Adipocyte (in vitro differentiated cells): ENCODE data around the gene UVRAG.

Experiments used
- DNase-seq: peaks from one replicate; pipeline ENCODE4 v3.0.0-alpha.2; 2015; ENCODE audit warnings: low read depth
- H3K27me3 ChIP-seq: replicated peaks from 2 replicates; pipeline ENCODE4 v1.7.0; 2013; ENCODE audit warnings: mild to moderate bottlenecking, low read length, moderate library complexity; ENCODE audit not compliant: control insufficient read depth, insufficient read depth
- H3K36me3 ChIP-seq: 2 replicates; pipeline ENCODE4 v1.7.0; 2013; ENCODE audit warnings: low read length, mild to moderate bottlenecking, moderate library complexity; ENCODE audit not compliant: control insufficient read depth, insufficient read depth, severe bottlenecking
- H3K4me1 ChIP-seq: 2 replicates; pipeline ENCODE4 v1.7.0; 2013; ENCODE audit warnings: mild to moderate bottlenecking, low read length, moderate library complexity; ENCODE audit not compliant: control insufficient read depth, insufficient read depth
- H3K4me3 ChIP-seq: 2 replicates; pipeline ENCODE4 v1.7.0; 2013; ENCODE audit warnings: mild to moderate bottlenecking, low read length, moderate library complexity
- H3K9ac ChIP-seq: 2 replicates; pipeline ENCODE4 v1.7.0; 2013; ENCODE audit warnings: mild to moderate bottlenecking, low read length, moderate library complexity
- H3K9me3 ChIP-seq: 2 replicates; pipeline ENCODE4 v1.7.0; 2013; ENCODE audit warnings: mild to moderate bottlenecking, low read length, moderate library complexity; ENCODE audit not compliant: control insufficient read depth

Gene UVRAG

GRCh38 chr11:76143274-76143673 is 328.3 kb downstream of the UVRAG start:
- no peaks in the 10 kb centered on the region for H3K27me3 ChIP-seq
- H3K9ac ChIP-seq, result no peak overlapping the region
- H3K9me3 ChIP-seq, result no peaks in the 10 kb centered on the region
- H3K36me3 ChIP-seq, result peaks cover 27% of the 10 kb centered on the region
- H3K4me3 ChIP-seq, result no peak overlapping the region
- H3K4me1 ChIP-seq, result peaks cover 5% of the 10 kb centered on the region
- DNase-seq, result no peak

DNA sequence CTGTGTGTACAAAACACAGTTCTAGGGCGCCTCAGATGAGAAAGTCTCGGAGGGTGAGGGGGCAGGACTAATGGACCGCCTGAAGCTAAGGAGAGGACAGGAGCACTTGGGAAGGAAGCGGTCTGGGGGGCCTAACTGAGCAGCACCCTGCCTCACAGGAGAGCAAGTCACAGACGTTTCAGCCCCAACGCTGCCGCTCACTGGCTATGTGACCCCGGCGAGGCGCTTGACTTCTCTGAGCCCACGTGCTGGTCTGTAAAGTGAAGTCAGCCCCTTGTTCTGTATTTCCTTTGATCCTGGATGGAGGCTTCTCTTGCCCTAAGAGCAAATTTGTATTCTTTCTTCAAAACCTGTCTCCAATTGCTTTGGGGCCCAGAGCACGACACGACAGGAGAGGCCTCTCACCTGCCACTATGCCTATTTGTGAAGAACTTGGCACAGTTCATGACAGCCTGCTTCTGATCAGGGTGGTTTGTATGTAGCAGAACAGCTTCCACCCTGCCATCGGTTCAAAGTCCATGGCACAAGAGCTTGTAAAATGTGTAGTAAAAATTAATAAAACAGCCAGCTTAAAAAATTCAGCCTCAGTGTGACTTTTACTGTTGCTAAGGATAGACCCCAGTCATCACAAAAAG is 332.2 kb downstream of the UVRAG start:
- no peak overlapping the region for H3K4me3 ChIP-seq
- no peak overlapping the region for H3K9ac ChIP-seq
- peaks cover 4% of the 10 kb centered on the region for H3K4me1 ChIP-seq
- H3K27me3 ChIP-seq, result no peaks in the 10 kb centered on the region
- peaks cover 10% of the 10 kb centered on the region for H3K36me3 ChIP-seq
- no peak for DNase-seq
- H3K9me3 ChIP-seq, result no peaks in the 10 kb centered on the region

DNA sequence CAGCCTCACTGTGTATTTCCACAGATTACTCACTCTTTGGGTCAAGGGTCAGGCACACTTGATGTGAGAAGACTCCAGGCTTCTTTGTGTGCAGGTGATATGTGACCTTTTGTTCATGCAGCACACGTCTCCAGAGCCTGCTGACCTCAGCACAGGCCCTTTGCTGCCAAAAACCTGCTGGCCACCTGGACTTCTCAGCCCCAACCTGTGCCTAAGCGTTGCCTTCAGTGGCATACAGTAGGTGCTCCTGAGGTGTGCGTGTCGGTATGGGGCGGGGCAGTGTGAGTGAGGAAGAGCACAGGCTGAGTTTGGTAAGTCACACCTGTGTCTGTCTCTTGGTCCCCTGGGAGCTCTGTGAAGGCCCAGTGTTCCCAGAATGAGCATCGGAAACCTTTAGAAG is 333.2 kb downstream of the UVRAG start:
- Histone ChIP-seq H3K4me1 (peaks cover 14% of the 10 kb centered on the region), H3K36me3 (peaks cover 1% of the 10 kb centered on the region), H3K4me3 (no peak overlapping the region), H3K9ac (no peak overlapping the region), H3K27me3 (no peaks in the 10 kb centered on the region), H3K9me3 (no peaks in the 10 kb centered on the region)
- DNase-seq, result no peak

DNA sequence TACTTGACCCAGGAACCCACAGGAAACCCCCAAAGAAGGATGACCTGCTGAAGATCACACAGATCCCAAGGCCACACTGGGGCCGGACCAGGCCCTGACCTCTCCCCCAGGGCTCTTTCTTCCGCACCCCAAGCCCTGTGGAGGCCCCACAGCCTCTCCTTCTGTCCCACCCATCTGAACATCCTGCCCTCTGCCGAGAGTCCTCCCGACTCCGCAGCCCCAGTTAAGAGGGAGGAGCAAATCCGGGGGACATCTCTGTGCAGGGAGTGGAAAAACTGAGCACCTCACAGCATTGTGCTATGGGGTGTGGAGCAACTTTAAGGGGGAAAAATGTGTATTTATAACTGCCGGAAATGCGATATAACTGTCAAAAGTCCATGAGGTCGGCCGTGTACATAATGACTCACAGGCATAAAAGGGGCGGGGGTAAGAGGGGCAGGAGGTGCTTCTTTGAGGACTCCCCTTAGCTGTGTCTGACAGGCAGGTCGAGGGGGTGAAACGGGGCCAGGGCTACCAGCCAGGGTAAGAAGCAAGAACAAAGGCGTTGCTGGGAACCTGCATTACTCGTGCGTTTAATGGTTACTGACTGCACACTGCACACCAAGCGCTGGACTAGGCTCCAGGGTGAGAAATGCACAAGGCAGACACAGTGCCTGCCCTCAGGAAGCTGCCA is 334.1 kb downstream of the UVRAG start:
- no peak for DNase-seq
- Histone ChIP-seq H3K4me3 (no peak overlapping the region), H3K27me3 (no peaks in the 10 kb centered on the region), H3K9me3 (no peaks in the 10 kb centered on the region), H3K4me1 (peaks cover 22% of the 10 kb centered on the region), H3K36me3 (no peaks in the 10 kb centered on the region), H3K9ac (no peak overlapping the region)

DNA sequence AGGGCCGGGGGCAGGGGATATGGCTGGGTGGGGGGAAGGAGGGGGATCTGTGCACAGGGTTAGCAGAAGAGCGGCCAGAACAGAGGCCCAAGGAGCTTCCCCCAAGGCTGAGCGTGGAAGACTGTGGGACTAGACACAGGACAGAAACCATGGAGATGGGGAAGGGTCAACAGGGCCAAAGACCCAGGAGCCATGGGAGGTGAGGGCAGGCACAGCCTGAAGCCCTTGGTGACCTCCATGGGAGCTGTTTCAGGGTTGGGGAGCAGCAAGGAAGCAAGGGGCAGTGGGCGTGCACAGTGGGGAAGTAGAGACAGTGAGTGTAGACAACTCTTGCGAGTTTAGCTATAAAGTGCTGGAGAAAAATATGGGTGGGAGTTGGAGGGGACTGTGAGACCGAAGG is 334.7 kb downstream of the UVRAG start:
- Histone ChIP-seq H3K9ac (no peak overlapping the region), H3K36me3 (no peaks in the 10 kb centered on the region), H3K4me1 (peaks cover 26% of the 10 kb centered on the region), H3K4me3 (no peak overlapping the region), H3K9me3 (no peaks in the 10 kb centered on the region), H3K27me3 (no peaks in the 10 kb centered on the region)
- no peak for DNase-seq

- Histone ChIP-seq H3K36me3 (no peaks in the 10 kb centered on the region), H3K4me1 (peaks cover 26% of the 10 kb centered on the region), H3K4me3 (no peak overlapping the region), H3K9ac (no peak overlapping the region), H3K9me3 (no peaks in the 10 kb centered on the region), H3K27me3 (no peaks in the 10 kb centered on the region)
- DNase-seq, result no peak
These were observed 335.1 kb downstream of the UVRAG start for GRCh38 chr11:76150141-76150540.

DNA sequence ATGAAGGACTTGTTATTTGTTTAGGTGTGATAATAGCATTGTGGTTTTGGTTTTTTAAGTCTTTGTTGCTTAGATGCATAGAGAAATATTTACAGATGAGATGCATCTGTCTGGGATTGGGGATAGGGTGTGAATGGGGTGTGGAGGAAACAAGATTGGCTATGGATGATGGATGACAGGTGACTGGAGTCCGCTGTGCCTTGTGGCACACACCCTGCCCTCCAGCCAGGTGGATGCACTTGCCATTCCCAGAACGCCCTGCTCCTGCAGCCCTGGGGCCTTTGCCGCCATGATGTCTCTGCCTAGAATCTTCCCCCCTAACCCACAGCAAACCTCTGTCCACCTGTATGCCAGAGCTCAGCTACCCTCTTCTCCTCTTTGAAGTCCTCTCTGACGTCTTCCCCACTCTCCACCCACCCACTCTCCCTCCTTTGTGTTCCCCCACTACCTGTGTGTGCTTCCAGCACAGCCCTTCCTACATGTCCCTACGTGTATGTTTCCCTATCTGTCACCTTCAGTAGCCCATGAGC is 336.6 kb downstream of the UVRAG start:
- Histone ChIP-seq H3K9me3 (no peaks in the 10 kb centered on the region), H3K36me3 (no peaks in the 10 kb centered on the region), H3K4me1 (peaks cover 26% of the 10 kb centered on the region), H3K27me3 (no peaks in the 10 kb centered on the region), H3K4me3 (peak overlapping the region; percentile 72), H3K9ac (peak overlapping the region; percentile 81)
- no peak for DNase-seq

GRCh38 chr11:76152086-76152681 is 337.2 kb downstream of the UVRAG start:
- peak overlapping the region; percentile 72 for H3K4me3 ChIP-seq
- DNase-seq, result peak; percentile 21
- H3K27me3 ChIP-seq, result no peaks in the 10 kb centered on the region

GRCh38 chr11:76152741-76153570 is 337.9 kb downstream of the UVRAG start:
- peak overlapping the region; percentile 72 for H3K4me3 ChIP-seq
- no peaks in the 10 kb centered on the region for H3K36me3 ChIP-seq
- peaks cover 5% of the 10 kb centered on the region for H3K27me3 ChIP-seq
- DNase-seq, result no peak
- H3K9me3 ChIP-seq, result no peaks in the 10 kb centered on the region
- H3K9ac ChIP-seq, result peak overlapping the region; percentile 81
- peaks cover 26% of the 10 kb centered on the region for H3K4me1 ChIP-seq

More at GRCh38 chr11:76152086-76152681, 337.2 kb downstream of the UVRAG start:
- H3K9ac ChIP-seq, result peak overlapping the region; percentile 81
- H3K4me1 ChIP-seq, result peaks cover 26% of the 10 kb centered on the region
- H3K36me3 ChIP-seq, result no peaks in the 10 kb centered on the region
- no peaks in the 10 kb centered on the region for H3K9me3 ChIP-seq

GRCh38 chr11:76153571-76153923 is 338.5 kb downstream of the UVRAG start:
- H3K27me3 ChIP-seq, result peaks cover 5% of the 10 kb centered on the region
- peak; percentile 54 for DNase-seq

More at GRCh38 chr11:76153571-76153923, 338.5 kb downstream of the UVRAG start:
- Histone ChIP-seq H3K4me3 (peak overlapping the region; percentile 12), H3K36me3 (no peaks in the 10 kb centered on the region), H3K9me3 (no peaks in the 10 kb centered on the region), H3K9ac (peak overlapping the region; percentile 81), H3K4me1 (peaks cover 26% of the 10 kb centered on the region)
